ENCODE results near the gene BAIAP2L1. TPM values are rescaled to one million over a fixed set of nuclear protein-coding genes. Genes with fewer than 3 reads are reported as not detected.

The BAIAP2L1 gene
- total RNA-seq, 1 donor from 2014 or later: 21.6 TPM

- DNase-seq (ENCODE audit: low read depth) (no peak), FAIRE-seq (no peak)
- Histone ChIP-seq H2AFZ (ENCODE audit: low read depth, low read length) (no peak overlapping the region), H3K27me3 (ENCODE audit: insufficient read depth, low read length) (no peaks in the 10 kb centered on the region), H3K9ac (ENCODE audit: low read length) (peak overlapping the region; percentile 95), H3K27ac (ENCODE audit: low read depth, low read length) (peak overlapping the region; percentile 81), H3K4me1 (ENCODE audit: insufficient read depth, low read length) (peaks cover 50% of the 10 kb centered on the region), H3K4me3 (ENCODE audit: insufficient read depth, low read depth, low read length) (peak overlapping the region; percentile 84), H3K4me2 (ENCODE audit: low read length) (peak overlapping the region; percentile 100), H4K20me1 (ENCODE audit: insufficient read depth, low read length) (peaks cover 46% of the 10 kb centered on the region), H3K36me3 (ENCODE audit: insufficient read depth, low read length) (no peaks in the 10 kb centered on the region), H3K79me2 (ENCODE audit: insufficient read depth, low read length) (peaks cover 53% of the 10 kb centered on the region), H3K9me3 (ENCODE audit: insufficient read depth, low read depth, low read length) (no peaks in the 10 kb centered on the region)
- Mint-ChIP-seq H3K36me3 (ENCODE audit: low read depth, unreplicated experiment) (peaks cover 2% of the 10 kb centered on the region), H3K9me3 (ENCODE audit: unreplicated experiment) (no peaks in the 10 kb centered on the region), H3K4me1 (ENCODE audit: low read depth, unreplicated experiment) (peaks cover 24% of the 10 kb centered on the region), H3K4me3 (ENCODE audit: unreplicated experiment) (peak overlapping the region; percentile 90), H3K27ac (ENCODE audit: unreplicated experiment) (peak overlapping the region; percentile 66), H3K27me3 (ENCODE audit: low read depth, unreplicated experiment) (no peaks in the 10 kb centered on the region)
- TF ChIP-seq EZH2 (IDR thresholded peaks at IDR 0.05; ENCODE audit: insufficient read depth, low read length) (no peak), CTCF (IDR thresholded peaks at IDR 0.05; ENCODE audit: insufficient read depth, low read depth, low read length) (no peak)
Observed at GRCh38 chr7:98281757-98282606, 118.9 kb downstream of the BAIAP2L1 start.

GRCh38 chr7:98280791-98281756, 119.8 kb downstream of the BAIAP2L1 start, which contains the start of gene BRI3:
Gene BRI3 (plus strand): TSS chr7:98281686. CDS start chr7:98281796, 110 bp downstream.
- Histone ChIP-seq H3K79me2 (ENCODE audit: insufficient read depth, low read length) (peaks cover 44% of the 10 kb centered on the region), H3K4me1 (ENCODE audit: insufficient read depth, low read length) (peaks cover 41% of the 10 kb centered on the region), H3K9ac (ENCODE audit: low read length) (peak within 1 kb of the TSS; percentile 95), H3K36me3 (ENCODE audit: insufficient read depth, low read length) (no peaks in the 10 kb centered on the region), H3K9me3 (ENCODE audit: insufficient read depth, low read depth, low read length) (no peaks in the 10 kb centered on the region), H4K20me1 (ENCODE audit: insufficient read depth, low read length) (peaks cover 38% of the 10 kb centered on the region), H3K4me3 (ENCODE audit: insufficient read depth, low read depth, low read length) (peak within 1 kb of the TSS; percentile 84), H3K27ac (ENCODE audit: low read depth, low read length) (peak within 1 kb of the TSS; percentile 81), H2AFZ (ENCODE audit: low read depth, low read length) (peak within 1 kb of the TSS; percentile 90), H3K27me3 (ENCODE audit: insufficient read depth, low read length) (no peaks in the 10 kb centered on the region), H3K4me2 (ENCODE audit: low read length) (peak within 1 kb of the TSS; percentile 100)
- Mint-ChIP-seq H3K27ac (ENCODE audit: unreplicated experiment) (peak within 1 kb of the TSS; percentile 66), H3K27me3 (ENCODE audit: low read depth, unreplicated experiment) (no peaks in the 10 kb centered on the region), H3K36me3 (ENCODE audit: low read depth, unreplicated experiment) (peaks cover 2% of the 10 kb centered on the region), H3K9me3 (ENCODE audit: unreplicated experiment) (no peaks in the 10 kb centered on the region), H3K4me1 (ENCODE audit: low read depth, unreplicated experiment) (peaks cover 19% of the 10 kb centered on the region), H3K4me3 (ENCODE audit: unreplicated experiment) (peak within 1 kb of the TSS; percentile 90)
- TF ChIP-seq EZH2 (IDR thresholded peaks at IDR 0.05; ENCODE audit: insufficient read depth, low read length): no peak
- no peak for TF ChIP-seq CTCF (IDR thresholded peaks at IDR 0.05; ENCODE audit: insufficient read depth, low read depth, low read length)
- no peak for FAIRE-seq
- DNase-seq (ENCODE audit: low read depth): peak; percentile 59
